ENCODE results near the gene FEM1B. TPM values are rescaled to one million over a fixed set of nuclear protein-coding genes. Genes with fewer than 3 reads are reported as not detected.

The FEM1B gene
- total RNA-seq, 5 donors from 2014 or later (not counting 1 experiment from before 2014, with no cell fraction given) = 36.9 to 75.8 (median 55.3) TPM

DNA sequence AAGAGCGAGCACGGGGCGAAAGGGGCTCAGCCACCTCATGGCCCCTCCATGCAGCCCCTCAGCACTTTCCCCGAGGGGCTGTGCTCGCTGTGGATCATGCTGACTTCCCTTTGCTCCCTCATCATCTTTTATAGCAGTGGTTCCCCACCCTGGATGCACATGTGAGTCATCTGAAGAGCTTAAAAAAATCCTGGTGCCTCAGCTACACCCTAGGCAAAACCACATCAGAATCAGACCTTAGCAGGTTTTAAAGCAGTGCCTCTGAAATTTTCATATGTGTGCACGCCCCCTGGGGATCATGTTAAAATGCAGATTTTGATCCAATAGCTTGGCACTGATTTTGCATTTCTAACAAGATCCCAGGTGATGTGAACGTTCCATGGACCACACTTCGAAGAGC lies 50.9 kb downstream of the FEM1B start:
- Mint-ChIP-seq H3K4me3 (peak overlapping the region in 2 of 3 donors; percentile 41 to 45), H3K36me3 (no peaks in the 10 kb centered on the region), H3K27me3 (peaks cover 0 to 12% of the 10 kb centered on the region in 2 donors), H3K27ac (peak overlapping the region in 1 of 2 donors; percentile 92), H3K9me3 (no peaks in the 10 kb centered on the region), H3K4me1 (peaks cover 23 to 47% (median 32%) of the 10 kb centered on the region in 3 donors)
- Histone ChIP-seq H3K27ac (ENCODE audit: low read length) (no peak overlapping the region), H3K4me3 (ENCODE audit: control insufficient read depth in 1 of 2, extremely low read depth in 1 of 2, low read length in 1 of 2) (no peak overlapping the region), H3K36me3 (ENCODE audit: control insufficient read depth in 2 of 2, extremely low read depth in 1 of 2, insufficient read depth in 1 of 2, low read length in 1 of 2) (no peaks in the 10 kb centered on the region), H3K27me3 (replicated peaks in 1 of 2; ENCODE audit: control insufficient read depth in 2 of 2, extremely low read depth in 1 of 2, insufficient read depth in 2 of 2, low read length in 1 of 2) (peaks cover 0 to 41% of the 10 kb centered on the region in 2 experiments), H3K9me3 (no peaks in the 10 kb centered on the region), H3K4me1 (ENCODE audit: control insufficient read depth in 1 of 2, extremely low read depth in 1 of 2, insufficient read depth in 2 of 2, low read length in 2 of 2) (peaks cover 24 to 31% of the 10 kb centered on the region in 2 experiments)
- DNase-seq = peak in 6 of 35 experiments; percentile 15 to 45 (median 26)
- 31% methylated on average over 3 of the region's 8 CpGs for WGBS (ENCODE audit: insufficient coverage)
- peak; percentile 71 to 90 (median 82) for ATAC-seq (replicated peaks in 1 of 4)
- POLR2A ChIA-PET = no interaction called here
- CTCF ChIA-PET = no interaction called here

DNA sequence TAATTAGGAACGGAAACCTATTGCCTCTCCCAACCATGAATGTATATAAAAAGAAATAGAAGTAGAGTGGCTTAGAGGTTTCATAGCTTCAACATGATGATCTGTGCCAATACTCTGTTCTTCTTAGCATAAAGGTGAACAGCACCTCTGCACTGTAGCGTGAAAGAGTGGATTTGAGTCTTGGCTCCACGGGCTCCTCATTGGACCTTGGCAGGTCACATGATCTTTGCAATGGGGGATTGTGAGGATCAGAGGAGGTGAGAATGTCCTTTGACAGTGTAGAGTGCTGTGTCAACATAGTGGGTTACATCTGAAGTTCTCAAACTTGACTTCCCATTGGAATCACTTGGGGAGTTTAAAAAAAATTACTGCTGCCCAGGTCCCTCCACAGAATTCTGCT lies 51.4 kb downstream of the FEM1B start:
- Histone ChIP-seq H3K27me3 (replicated peaks in 1 of 2; ENCODE audit: control insufficient read depth in 2 of 2, extremely low read depth in 1 of 2, insufficient read depth in 2 of 2, low read length in 1 of 2) (peaks cover 0 to 44% of the 10 kb centered on the region in 2 experiments), H3K36me3 (ENCODE audit: control insufficient read depth in 2 of 2, extremely low read depth in 1 of 2, insufficient read depth in 1 of 2, low read length in 1 of 2) (no peaks in the 10 kb centered on the region), H3K4me3 (ENCODE audit: control insufficient read depth in 1 of 2, extremely low read depth in 1 of 2, low read length in 1 of 2) (no peak overlapping the region), H3K27ac (ENCODE audit: low read length) (no peak overlapping the region), H3K4me1 (ENCODE audit: control insufficient read depth in 1 of 2, extremely low read depth in 1 of 2, insufficient read depth in 2 of 2, low read length in 2 of 2) (peaks cover 24 to 31% of the 10 kb centered on the region in 2 experiments), H3K9me3 (no peaks in the 10 kb centered on the region)
- Mint-ChIP-seq H3K4me1 (peaks cover 23 to 47% (median 32%) of the 10 kb centered on the region in 3 donors), H3K4me3 (peak overlapping the region in 1 of 3 donors; percentile 41), H3K27ac (peak overlapping the region in 1 of 2 donors; percentile 92), H3K36me3 (no peaks in the 10 kb centered on the region), H3K9me3 (no peaks in the 10 kb centered on the region), H3K27me3 (peaks cover 0 to 17% of the 10 kb centered on the region in 2 donors)
- ChIA-PET POLR2A (no interaction called here), CTCF (no interaction called here)
- ATAC-seq (replicated peaks in 1 of 4) = no peak
- DNase-seq = no peak
- WGBS (ENCODE audit: insufficient coverage) = 86% methylated on average over 2 of the region's 3 CpGs

GRCh38 chr15:68330416-68330815 lies 52.9 kb downstream of the FEM1B start:
- Mint-ChIP-seq H3K27ac (no peak overlapping the region), H3K36me3 (no peaks in the 10 kb centered on the region), H3K4me1 (peaks cover 23 to 45% (median 32%) of the 10 kb centered on the region in 3 donors), H3K27me3 (peaks cover 0 to 21% of the 10 kb centered on the region in 2 donors), H3K4me3 (no peak overlapping the region), H3K9me3 (no peaks in the 10 kb centered on the region)
- Histone ChIP-seq H3K27ac (ENCODE audit: low read length) (no peak overlapping the region), H3K4me1 (ENCODE audit: control insufficient read depth in 1 of 2, extremely low read depth in 1 of 2, insufficient read depth in 2 of 2, low read length in 2 of 2) (peaks cover 24 to 31% of the 10 kb centered on the region in 2 experiments), H3K36me3 (ENCODE audit: control insufficient read depth in 2 of 2, extremely low read depth in 1 of 2, insufficient read depth in 1 of 2, low read length in 1 of 2) (no peaks in the 10 kb centered on the region), H3K4me3 (ENCODE audit: control insufficient read depth in 1 of 2, extremely low read depth in 1 of 2, low read length in 1 of 2) (no peak overlapping the region), H3K9me3 (no peaks in the 10 kb centered on the region), H3K27me3 (replicated peaks in 1 of 2; ENCODE audit: control insufficient read depth in 2 of 2, extremely low read depth in 1 of 2, insufficient read depth in 2 of 2, low read length in 1 of 2) (peaks cover 0 to 55% of the 10 kb centered on the region in 2 experiments)
- POLR2A ChIA-PET = no interaction called here
- ATAC-seq (replicated peaks in 1 of 4) (no peak), DNase-seq (no peak)
- WGBS (ENCODE audit: insufficient coverage) = no CpG with 5 or more reads among the region's 6 CpGs
- CTCF ChIA-PET = no interaction called here

DNA sequence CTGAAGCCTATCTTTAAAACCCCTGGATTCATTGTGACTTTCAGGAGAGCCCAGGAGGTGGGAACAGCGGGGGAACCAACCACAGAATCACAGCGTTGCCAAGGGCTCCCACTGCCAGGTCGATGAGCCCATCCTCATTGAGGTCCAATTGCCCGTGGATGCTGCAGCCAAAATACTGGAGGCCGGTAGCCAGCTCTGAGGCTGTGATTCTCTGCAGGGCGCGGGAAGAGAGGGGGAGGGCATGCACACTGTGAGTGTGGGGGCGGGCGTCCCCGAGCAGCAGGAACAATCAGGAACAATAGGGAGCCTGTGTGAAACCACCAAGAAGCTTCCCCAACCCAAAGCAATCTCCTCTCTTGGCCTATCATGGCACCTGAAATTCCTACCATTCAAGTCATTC lies 53.4 kb downstream of the FEM1B start:
- Mint-ChIP-seq H3K27me3 (peaks cover 0 to 21% of the 10 kb centered on the region in 2 donors), H3K27ac (no peak overlapping the region), H3K4me3 (no peak overlapping the region), H3K4me1 (peaks cover 23 to 40% (median 32%) of the 10 kb centered on the region in 3 donors), H3K36me3 (no peaks in the 10 kb centered on the region), H3K9me3 (no peaks in the 10 kb centered on the region)
- no peak overlapping the region for H3K4me3 ChIP-seq (ENCODE audit: control insufficient read depth in 1 of 2, extremely low read depth in 1 of 2, low read length in 1 of 2)
- no peaks in the 10 kb centered on the region for H3K36me3 ChIP-seq (ENCODE audit: control insufficient read depth in 2 of 2, extremely low read depth in 1 of 2, insufficient read depth in 1 of 2, low read length in 1 of 2)
- no peak for ATAC-seq (replicated peaks in 1 of 4)
- H3K27ac ChIP-seq (ENCODE audit: low read length) = no peak overlapping the region
- ChIA-PET POLR2A (no interaction called here), CTCF (no interaction called here)
- H3K4me1 ChIP-seq (ENCODE audit: control insufficient read depth in 1 of 2, extremely low read depth in 1 of 2, insufficient read depth in 2 of 2, low read length in 2 of 2) = peaks cover 23 to 31% of the 10 kb centered on the region in 2 experiments
- DNase-seq = no peak
- H3K9me3 ChIP-seq = no peaks in the 10 kb centered on the region
- WGBS (ENCODE audit: insufficient coverage) = 88% methylated on average over 5 of the region's 10 CpGs
- H3K27me3 ChIP-seq (replicated peaks in 1 of 2; ENCODE audit: control insufficient read depth in 2 of 2, extremely low read depth in 1 of 2, insufficient read depth in 2 of 2, low read length in 1 of 2) = peaks cover 0 to 55% of the 10 kb centered on the region in 2 experiments

DNA sequence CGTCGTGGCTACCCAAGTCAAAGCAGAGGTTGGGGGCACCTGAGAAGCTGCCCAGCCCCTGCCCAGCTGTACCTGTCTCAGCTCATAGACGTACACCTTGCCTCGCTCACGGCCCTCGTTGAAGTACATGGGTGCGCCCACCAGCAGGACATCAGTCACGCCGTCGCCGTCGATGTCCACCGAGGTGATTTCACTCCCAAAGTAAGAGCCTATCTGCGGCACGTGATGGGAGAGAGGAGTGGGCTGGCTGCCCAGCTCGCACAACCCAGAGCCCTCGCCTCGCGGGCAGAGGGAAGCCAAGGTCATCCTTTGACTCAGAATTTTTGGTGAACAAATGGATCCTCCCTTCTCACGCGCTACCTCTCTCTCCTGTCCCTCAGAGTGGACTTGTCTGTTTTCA lies 54.7 kb downstream of the FEM1B start:
- Mint-ChIP-seq H3K27ac (no peak overlapping the region), H3K4me3 (no peak overlapping the region), H3K27me3 (peaks cover 0 to 18% of the 10 kb centered on the region in 2 donors), H3K9me3 (no peaks in the 10 kb centered on the region), H3K36me3 (no peaks in the 10 kb centered on the region), H3K4me1 (peaks cover 18 to 26% (median 18%) of the 10 kb centered on the region in 3 donors)
- no peak for ATAC-seq (replicated peaks in 1 of 4)
- H3K27ac ChIP-seq (ENCODE audit: low read length) = no peak overlapping the region
- peaks cover 0 to 42% of the 10 kb centered on the region in 2 experiments for H3K27me3 ChIP-seq (replicated peaks in 1 of 2; ENCODE audit: control insufficient read depth in 2 of 2, extremely low read depth in 1 of 2, insufficient read depth in 2 of 2, low read length in 1 of 2)
- no peaks in the 10 kb centered on the region for H3K36me3 ChIP-seq (ENCODE audit: control insufficient read depth in 2 of 2, extremely low read depth in 1 of 2, insufficient read depth in 1 of 2, low read length in 1 of 2)
- peaks cover 9 to 21% of the 10 kb centered on the region in 2 experiments for H3K4me1 ChIP-seq (ENCODE audit: control insufficient read depth in 1 of 2, extremely low read depth in 1 of 2, insufficient read depth in 2 of 2, low read length in 2 of 2)
- ChIA-PET CTCF (no interaction called here), POLR2A (no interaction called here)
- no peak for DNase-seq
- no peaks in the 10 kb centered on the region for H3K9me3 ChIP-seq
- H3K4me3 ChIP-seq (ENCODE audit: control insufficient read depth in 1 of 2, extremely low read depth in 1 of 2, low read length in 1 of 2) = no peak overlapping the region
- WGBS (ENCODE audit: insufficient coverage) = 89% methylated on average over 19 of the region's 21 CpGs

GRCh38 chr15:68333775-68334470 lies 56.4 kb downstream of the FEM1B start:
- POLR2A ChIA-PET = no interaction called here
- H3K36me3 ChIP-seq (ENCODE audit: control insufficient read depth in 2 of 2, extremely low read depth in 1 of 2, insufficient read depth in 1 of 2, low read length in 1 of 2) = no peaks in the 10 kb centered on the region
- no peak overlapping the region for H3K27ac Mint-ChIP-seq

More at GRCh38 chr15:68333775-68334470, 56.4 kb downstream of the FEM1B start:
- Mint-ChIP-seq H3K4me3 (no peak overlapping the region), H3K4me1 (peaks cover 1 to 10% (median 1%) of the 10 kb centered on the region in 3 donors), H3K27me3 (peaks cover 0 to 16% of the 10 kb centered on the region in 2 donors), H3K9me3 (no peaks in the 10 kb centered on the region), H3K36me3 (no peaks in the 10 kb centered on the region)
- Histone ChIP-seq H3K4me1 (ENCODE audit: control insufficient read depth in 1 of 2, extremely low read depth in 1 of 2, insufficient read depth in 2 of 2, low read length in 2 of 2) (peaks cover 0 to 4% of the 10 kb centered on the region in 2 experiments), H3K27me3 (replicated peaks in 1 of 2; ENCODE audit: control insufficient read depth in 2 of 2, extremely low read depth in 1 of 2, insufficient read depth in 2 of 2, low read length in 1 of 2) (peaks cover 0 to 43% of the 10 kb centered on the region in 2 experiments), H3K4me3 (ENCODE audit: control insufficient read depth in 1 of 2, extremely low read depth in 1 of 2, low read length in 1 of 2) (no peak overlapping the region), H3K9me3 (no peaks in the 10 kb centered on the region), H3K27ac (ENCODE audit: low read length) (no peak overlapping the region)
- CTCF ChIA-PET = no interaction called here
- DNase-seq (no peak), ATAC-seq (replicated peaks in 1 of 4) (no peak)
- 57% methylated on average over 7 of the region's 8 CpGs for WGBS (ENCODE audit: insufficient coverage)

All from T-cell (primary cell).